IPS-18c (cell line): Measurements from ENCODE around the gene PAIP2B.
"Not testable (repeated sequence)": the region's sequence is repeated elsewhere in the genome, so short reads cannot be mapped to it uniquely, and the experiment has no call there.

Source experiments
- H3K4me3 ChIP-seq: 2 replicates; pipeline ENCODE4 v1.7.0; 2013; ENCODE audit warnings: low read depth, mild to moderate bottlenecking, low read length, moderate library complexity; ENCODE audit not compliant: insufficient read depth
- H3K9me3 ChIP-seq: one replicate; pipeline ENCODE4 v1.6.1; 2013; ENCODE audit warnings: mild to moderate bottlenecking, low read length, moderate library complexity; ENCODE audit not compliant: control insufficient read depth, insufficient read depth

PAIP2B gene

GRCh38 chr2:71181316-71181715 lies 45.6 kb downstream of the PAIP2B start:
- no peaks in the 10 kb centered on the region for H3K9me3 ChIP-seq
- no peak overlapping the region for H3K4me3 ChIP-seq

GRCh38 chr2:71178836-71179235 lies 48.1 kb downstream of the PAIP2B start:
- not testable (repeated sequence) for H3K9me3 ChIP-seq, H3K4me3 ChIP-seq

- Histone ChIP-seq H3K4me3 (no peak overlapping the region), H3K9me3 (no peaks in the 10 kb centered on the region)
Observed at GRCh38 chr2:71174207-71174606, 52.7 kb downstream of the PAIP2B start.

- H3K9me3 ChIP-seq: no peaks in the 10 kb centered on the region
Observed at GRCh38 chr2:71173096-71173495, 53.8 kb downstream of the PAIP2B start.

GRCh38 chr2:71166812-71167211 lies 60.1 kb downstream of the PAIP2B start:
- no peak overlapping the region for H3K4me3 ChIP-seq

More at GRCh38 chr2:71173096-71173495, 53.8 kb downstream of the PAIP2B start:
- no peak overlapping the region for H3K4me3 ChIP-seq

GRCh38 chr2:71157124-71157793 lies 69.6 kb downstream of the PAIP2B start:
- Histone ChIP-seq H3K4me3 (no peak overlapping the region), H3K9me3 (no peaks in the 10 kb centered on the region)

More at GRCh38 chr2:71166812-71167211, 60.1 kb downstream of the PAIP2B start:
- H3K9me3 ChIP-seq: no peaks in the 10 kb centered on the region

- Histone ChIP-seq H3K4me3 (no peak overlapping the region), H3K9me3 (no peaks in the 10 kb centered on the region)
Observed at GRCh38 chr2:71156573-71156972, 70.3 kb downstream of the PAIP2B start.

GRCh38 chr2:71155846-71156245 lies 71.1 kb downstream of the PAIP2B start:
- no peak overlapping the region for H3K4me3 ChIP-seq
- H3K9me3 ChIP-seq: no peaks in the 10 kb centered on the region

GRCh38 chr2:71154798-71155197 lies 72.1 kb downstream of the PAIP2B start:
- Histone ChIP-seq H3K4me3 (no peak overlapping the region), H3K9me3 (no peaks in the 10 kb centered on the region)

- no peaks in the 10 kb centered on the region for H3K9me3 ChIP-seq
- no peak overlapping the region for H3K4me3 ChIP-seq
Observed at GRCh38 chr2:71154279-71154678, 72.6 kb downstream of the PAIP2B start.

GRCh38 chr2:71153585-71154224 lies 73.2 kb downstream of the PAIP2B start:
- Histone ChIP-seq H3K4me3 (no peak overlapping the region), H3K9me3 (no peaks in the 10 kb centered on the region)

- Histone ChIP-seq H3K4me3 (no peak overlapping the region), H3K9me3 (no peaks in the 10 kb centered on the region)
Observed at GRCh38 chr2:71151620-71152019, 75.3 kb downstream of the PAIP2B start.

- no peaks in the 10 kb centered on the region for H3K9me3 ChIP-seq
- H3K4me3 ChIP-seq: no peak overlapping the region
Observed at GRCh38 chr2:71150082-71150816, 76.7 kb downstream of the PAIP2B start.

- H3K9me3 ChIP-seq: no peaks in the 10 kb centered on the region
- no peak overlapping the region for H3K4me3 ChIP-seq
Observed at GRCh38 chr2:71148506-71149063, 78.3 kb downstream of the PAIP2B start.

- H3K4me3 ChIP-seq: no peak overlapping the region
Observed at GRCh38 chr2:71143782-71144181, 83.1 kb downstream of the PAIP2B start.

GRCh38 chr2:71136174-71136573 lies 90.7 kb downstream of the PAIP2B start:
- no peaks in the 10 kb centered on the region for H3K9me3 ChIP-seq

More at GRCh38 chr2:71143782-71144181, 83.1 kb downstream of the PAIP2B start:
- H3K9me3 ChIP-seq: no peaks in the 10 kb centered on the region

GRCh38 chr2:71133603-71134002 lies 93.3 kb downstream of the PAIP2B start:
- H3K9me3 ChIP-seq: no peaks in the 10 kb centered on the region
- no peak overlapping the region for H3K4me3 ChIP-seq

More at GRCh38 chr2:71136174-71136573, 90.7 kb downstream of the PAIP2B start:
- no peak overlapping the region for H3K4me3 ChIP-seq
